PC-3 (cell line): Measurements from ENCODE around the gene TIMP3. TPM values are rescaled to one million over a fixed set of nuclear protein-coding genes. Genes with fewer than 3 reads are reported as not detected.

Experiments used
- ATAC-seq: fragments of 200-7000 bp; cut with Tn5 transposase; 2 replicates; pipeline ENCODE4 v1.9.1; 2020; ENCODE audit warnings: mild to moderate bottlenecking, moderate library complexity
- Bru-seq: library from RNA; stranded (reverse); fragments of 400-500 nt; gene quantifications from one replicate; lab custom pipeline; 2021; lab: Mats Ljungman, UMichigan
- BruChase-seq, 2 experiments: library from RNA; stranded (reverse); fragments of 400-500 nt; gene quantifications; one replicate each; lab custom pipeline; 2021; lab: Mats Ljungman, UMichigan
- BruUV-seq: library from RNA; stranded (reverse); fragments of 400-500 nt; replicated peaks from 2 replicates; lab custom pipeline; 2021; lab: Mats Ljungman, UMichigan
- CTCF ChIA-PET: fragments of 300-600 bp; sonication (Branson Sonifier 250); formaldehyde crosslinking; loops from one replicate; lab custom pipeline; 2022; ENCODE audit warnings: antibody characterized with exemption; lab: Charles Lee
- POLR2A ChIA-PET: fragments of 300-600 bp; sonication (Branson Sonifier 250); formaldehyde crosslinking; loops from one replicate; lab custom pipeline; 2022; ENCODE audit warnings: antibody characterized with exemption; ENCODE audit not compliant: unreplicated experiment; lab: Charles Lee
- DNase-seq: peaks from one replicate; pipeline ENCODE4 v3.0.0-alpha.2; 2015
- H2AFZ ChIP-seq: fragments of 300-600 bp; sonication (generic); 2 replicates; pipeline ENCODE4 v1.6.0; 2016; ENCODE audit warnings: antibody characterized with exemption, low read length
- H3F3A ChIP-seq: fragments of 300-600 bp; sonication (generic); one replicate; pipeline ENCODE4 v1.6.0; 2017; ENCODE audit warnings: antibody characterized with exemption, low read length, control low read depth, mild to moderate bottlenecking; ENCODE audit not compliant: unreplicated experiment
- H3K27ac ChIP-seq: fragments of 300-600 bp; sonication (generic); 2 replicates; pipeline ENCODE4 v1.5.1; 2016; ENCODE audit warnings: mild to moderate bottlenecking, low read length
- H3K27me3 ChIP-seq: fragments of 300-600 bp; sonication (generic); 2 replicates; pipeline ENCODE4 v1.6.1; 2016; ENCODE audit warnings: low read length, mixed read lengths
- H3K36me3 ChIP-seq: fragments of 300-600 bp; sonication (generic); 2 replicates; pipeline ENCODE4 v1.6.1; 2016; ENCODE audit warnings: low read depth, mixed run types, low read length, mixed read lengths
- H3K4me1 ChIP-seq: fragments of 300-600 bp; sonication (generic); 2 replicates; pipeline ENCODE4 v1.5.1; 2016; ENCODE audit warnings: low read length; ENCODE audit not compliant: insufficient read depth
- H3K4me2 ChIP-seq: fragments of 300-600 bp; sonication (generic); 2 replicates; pipeline ENCODE4 v1.6.0; 2016; ENCODE audit warnings: low read length
- H3K4me3 ChIP-seq: fragments of 300-600 bp; sonication (generic); 2 replicates; pipeline ENCODE4 v1.5.1; 2016; ENCODE audit warnings: mild to moderate bottlenecking, low read length, mixed read lengths
- H3K79me2 ChIP-seq: fragments of 300-600 bp; sonication (generic); 2 replicates; pipeline ENCODE4 v1.6.1; 2017; ENCODE audit warnings: low read length, mixed read lengths
- H3K9ac ChIP-seq: fragments of 300-600 bp; sonication (generic); 2 replicates; pipeline ENCODE4 v1.6.0; 2016; ENCODE audit warnings: mild to moderate bottlenecking, low read length
- H3K9me2 ChIP-seq: fragments of 300-600 bp; sonication (generic); replicated peaks from 2 replicates; pipeline ENCODE4 v1.6.1; 2016; ENCODE audit warnings: mixed run types, low read length, mixed read lengths
- H3K9me3 ChIP-seq: fragments of 300-600 bp; sonication (generic); 2 replicates; pipeline ENCODE4 v1.6.1; 2016; ENCODE audit warnings: low read length, mixed read lengths
- H4K20me1 ChIP-seq: fragments of 300-600 bp; sonication (generic); 2 replicates; pipeline ENCODE4 v1.6.1; 2016; ENCODE audit warnings: low read length, mixed read lengths
- CTCF ChIP-seq: fragments of 300-600 bp; sonication (generic); conservative IDR thresholded peaks from 2 replicates; pipeline ENCODE4 v1.5.1; 2017; ENCODE audit warnings: antibody characterized with exemption, low read depth, mild to moderate bottlenecking, low read length
- EZH2 ChIP-seq: fragments of 300-600 bp; sonication (generic); IDR thresholded peaks from one replicate; pipeline ENCODE4 v1.6.1; 2017; ENCODE audit warnings: antibody characterized with exemption, mild to moderate bottlenecking, low read length; ENCODE audit not compliant: unreplicated experiment
- EZH2phosphoT487 ChIP-seq: fragments of 300-600 bp; sonication (generic); IDR thresholded peaks from 2 replicates; pipeline ENCODE4 v1.6.1; 2018; ENCODE audit warnings: mild to moderate bottlenecking, antibody characterized with exemption, low read length, borderline replicate concordance
- intact Hi-C: fragments of 100-400 bp; cut with micrococcal nuclease; formaldehyde crosslinking; loops from 2 replicates; pipeline ENCODE4 v1.9.0; 2023
- long read RNA-seq: library from polyadenylated mRNA; unstranded; transcript quantifications from one replicate; pipeline ENCODE4 v2.0.0, GENCODE V29; 2021; ENCODE audit not compliant: unreplicated experiment
- total RNA-seq: library from RNA; depleted of rRNA; stranded (reverse); fragments of >200 nt; gene quantifications from 2 replicates; pipeline ENCODE4 v1.2.3, GENCODE V29; 2014; rRNA removed

The TIMP3 gene
- total RNA-seq (0.12 TPM in 1 of 2 replicates, not detected in the other), Bru-seq, nascent RNA (percentile 4 among the genes with signal in this experiment), BruChase-seq, experiment 1, labeled RNA remaining after a 6-hour chase (percentile 1 among the genes with signal in this experiment), BruChase-seq, experiment 2, labeled RNA remaining after a 2-hour chase (not detected)
- long read RNA-seq = 0 reads

GRCh38 chr22:32801537-32802236 is at the start of gene TIMP3:
Gene TIMP3, plus strand, starts transcription at chr22:32801705. Its CDS starts 297 bp downstream, at chr22:32802002.
- CTCF ChIA-PET = no interaction called here
- H3K9me2 ChIP-seq = no peaks in the 10 kb centered on the region
- no peaks in the 10 kb centered on the region for H3F3A ChIP-seq
- POLR2A ChIA-PET = no interaction called here
- no peak within 1 kb of the TSS for H3K27ac ChIP-seq
- no peak within 1 kb of the TSS for H2AFZ ChIP-seq
- DNase-seq = no peak
- intact Hi-C loops = no loop called here
- TF ChIP-seq CTCF = no peak
- TF ChIP-seq EZH2phosphoT487 = no peak
- TF ChIP-seq EZH2 = no peak
- no peak for ATAC-seq
- peaks cover 5% of the 10 kb centered on the region; the same call in 1 of the 2 replicates for H3K27me3 ChIP-seq
- H3K4me3 ChIP-seq = no peak within 1 kb of the TSS
- no peak within 1 kb of the TSS for H3K4me2 ChIP-seq
- no peaks in the 10 kb centered on the region for H3K4me1 ChIP-seq
- no peaks in the 10 kb centered on the region for H4K20me1 ChIP-seq
- H3K9me3 ChIP-seq = no peaks in the 10 kb centered on the region
- H3K36me3 ChIP-seq = no peaks in the 10 kb centered on the region
- no TSS peak for BruUV-seq
- H3K79me2 ChIP-seq = no peaks in the 10 kb centered on the region
- no peak within 1 kb of the TSS for H3K9ac ChIP-seq

- intact Hi-C loops = no loop called here
- BruUV-seq = no TSS peak
- ATAC-seq = no peak
Observed at GRCh38 chr22:32752326-32752725, 49.2 kb upstream of the TIMP3 start.

More at GRCh38 chr22:32752326-32752725, 49.2 kb upstream of the TIMP3 start:
- H3K9me3 ChIP-seq = no peaks in the 10 kb centered on the region
- DNase-seq = no peak
- no peak overlapping the region for H3K9ac ChIP-seq
- POLR2A ChIA-PET = no interaction called here
- H3K79me2 ChIP-seq = no peaks in the 10 kb centered on the region
- no peak overlapping the region for H2AFZ ChIP-seq
- no peaks in the 10 kb centered on the region for H3F3A ChIP-seq
- H3K36me3 ChIP-seq = no peaks in the 10 kb centered on the region
- H3K4me2 ChIP-seq = no peak overlapping the region
- no peaks in the 10 kb centered on the region for H3K27me3 ChIP-seq
- H4K20me1 ChIP-seq = no peaks in the 10 kb centered on the region
- TF ChIP-seq EZH2phosphoT487 (no peak), EZH2 (no peak), CTCF (no peak)
- CTCF ChIA-PET = no interaction called here
- H3K4me1 ChIP-seq = no peaks in the 10 kb centered on the region
- no peak overlapping the region for H3K27ac ChIP-seq
- no peak overlapping the region for H3K4me3 ChIP-seq
- H3K9me2 ChIP-seq = no peaks in the 10 kb centered on the region
